Spleen (tissue), 7 donors: ENCODE measurements around the gene MAPK6.

ENCODE experiments used
- CTCF ChIP-seq, 11 experiments: fragments of 200-600 bp in 7 of 11; fragments of 450-650 bp in 4 of 11; sonication (generic) in 4 of 11; IDR thresholded peaks in 8 of 11; conservative IDR thresholded peaks in 3 of 11; 1 replicate in 7 of 11; 2 replicates in 4 of 11; pipeline versions ENCODE4 v1.4.0 to v1.8.0; 2016 to 2021; ENCODE audit warnings: antibody characterized with exemption in 11 of 11, inconsistent platforms in 4 of 11, mild to moderate bottlenecking in 1 of 11
- POLR2A ChIP-seq, 3 donors: fragments of 450-650 bp; IDR thresholded peaks; one replicate each; pipeline ENCODE4 v1.5.1; 2017; ENCODE audit warnings: antibody characterized with exemption in 3 of 3, mild to moderate bottlenecking in 1 of 3
- POLR2AphosphoS5 ChIP-seq, 3 donors: sonication (generic); formaldehyde crosslinking; IDR thresholded peaks; one replicate each; pipeline ENCODE4 v1.5.1; 2017; ENCODE audit warnings: antibody characterized with exemption in 3 of 3
- donor health status: DM: no; HTN: no; CAD: no; lungs with moderate emphysema.
- donor health status: DM: no; HTN: no; CAD: no.
- donor health status: DM: no; HTN: no; CAD: no.

GRCh38 chr15:52093167-52093538, 74.1 kb downstream of the MAPK6 start:
- TF ChIP-seq POLR2AphosphoS5 (IDR thresholded peaks at IDR 0.05) (no peak), CTCF (IDR thresholded peaks at IDR 0.05 in 8 of 11, conservative IDR thresholded peaks at IDR 0.05 in 3 of 11) (no peak), POLR2A (IDR thresholded peaks at IDR 0.05) (no peak)
